ENCODE results near the gene TXN. TPM values are rescaled to one million over a fixed set of nuclear protein-coding genes. Genes with fewer than 3 reads are reported as not detected.

TXN gene
- total and polyA plus RNA-seq, 2 donors (not counting 1 experiment from before 2014, with no cell fraction given): 355 to 700 TPM

DNA sequence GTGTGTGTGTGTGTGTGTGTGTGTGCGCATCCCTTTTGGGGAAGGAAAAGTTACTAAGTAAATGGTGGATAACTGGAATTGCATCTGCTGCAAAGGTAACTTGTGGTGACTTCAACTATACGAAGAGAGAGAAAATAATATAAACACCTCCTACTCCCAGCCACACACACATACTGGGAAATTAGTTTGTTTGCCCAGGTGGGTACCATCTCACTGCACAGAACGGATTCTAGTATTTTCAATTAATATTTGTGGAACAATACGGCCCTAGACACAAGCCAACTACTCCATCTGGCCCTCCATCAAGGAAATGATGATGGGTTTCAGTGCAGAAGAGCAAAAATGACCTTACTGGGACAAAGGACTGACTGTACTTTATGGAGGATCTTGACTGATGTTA, 32.2 kb upstream of the TXN start:
- Histone ChIP-seq H3K27ac (ENCODE audit: insufficient read depth, low read length) (no peak overlapping the region), H3K4me1 (ENCODE audit: control insufficient read depth, extremely low read depth, insufficient read depth, low read length) (no peaks in the 10 kb centered on the region), H3K79me2 (ENCODE audit: control insufficient read depth, insufficient read depth, low read length) (no peaks in the 10 kb centered on the region), H3K36me3 (ENCODE audit: control insufficient read depth, insufficient read depth, low read length) (no peaks in the 10 kb centered on the region), H3K9me3 (ENCODE audit: control insufficient read depth, insufficient read depth, low read depth, low read length) (no peaks in the 10 kb centered on the region), H3K27me3 (ENCODE audit: control insufficient read depth, insufficient read depth, low read length) (no peaks in the 10 kb centered on the region), H3K9ac (ENCODE audit: insufficient read depth, low read length) (no peak overlapping the region), H2AFZ (ENCODE audit: low read length) (no peak overlapping the region), H3K4me3 (replicated peaks in 1 of 4; ENCODE audit: control extremely low read depth in 1 of 4, insufficient read depth in 1 of 4, low read depth in 3 of 4, low read length in 4 of 4) (no peak overlapping the region), H3K4me2 (ENCODE audit: extremely low read depth, insufficient read depth, low read length) (no peak overlapping the region), H4K20me1 (ENCODE audit: control insufficient read depth, extremely low read depth, insufficient read depth, low read length) (no peaks in the 10 kb centered on the region)
- DNase-seq (ENCODE audit: low read depth in 2 of 2): no peak
- TF ChIP-seq CTCF (conservative IDR thresholded peaks at IDR 0.05 in 1 of 2, IDR thresholded peaks at IDR 0.05 in 1 of 2; ENCODE audit: low read depth in 1 of 2, low read length in 2 of 2) (no peak), EZH2 (IDR thresholded peaks at IDR 0.05; ENCODE audit: low read length, missing control alignments) (no peak)

DNA sequence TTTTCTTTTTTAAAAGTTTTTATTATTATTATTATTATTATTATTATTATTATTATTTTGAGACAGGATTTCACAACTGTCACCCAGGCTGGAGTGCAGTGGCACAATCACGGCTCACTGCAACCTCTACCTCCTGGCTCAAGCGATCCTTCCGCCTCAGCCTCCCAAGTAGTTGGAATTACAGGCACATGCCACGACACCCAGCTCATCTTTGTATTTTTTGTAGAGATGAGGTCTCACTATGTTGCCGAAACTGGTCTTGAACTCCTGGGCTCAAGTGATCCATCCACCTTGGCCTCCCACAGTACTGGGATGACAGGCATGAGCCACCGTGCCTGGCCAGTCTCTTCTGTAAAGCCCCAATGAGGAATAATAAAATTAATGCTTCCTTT, 31.0 kb upstream of the TXN start:
- Histone ChIP-seq H3K4me2 (ENCODE audit: extremely low read depth, insufficient read depth, low read length) (no peak overlapping the region), H3K4me3 (replicated peaks in 1 of 4; ENCODE audit: control extremely low read depth in 1 of 4, insufficient read depth in 1 of 4, low read depth in 3 of 4, low read length in 4 of 4) (no peak overlapping the region), H3K79me2 (ENCODE audit: control insufficient read depth, insufficient read depth, low read length) (no peaks in the 10 kb centered on the region), H2AFZ (ENCODE audit: low read length) (no peak overlapping the region), H3K27me3 (ENCODE audit: control insufficient read depth, insufficient read depth, low read length) (no peaks in the 10 kb centered on the region), H3K4me1 (ENCODE audit: control insufficient read depth, extremely low read depth, insufficient read depth, low read length) (no peaks in the 10 kb centered on the region), H4K20me1 (ENCODE audit: control insufficient read depth, extremely low read depth, insufficient read depth, low read length) (no peaks in the 10 kb centered on the region), H3K27ac (ENCODE audit: insufficient read depth, low read length) (no peak overlapping the region), H3K9me3 (ENCODE audit: control insufficient read depth, insufficient read depth, low read depth, low read length) (no peaks in the 10 kb centered on the region), H3K9ac (ENCODE audit: insufficient read depth, low read length) (no peak overlapping the region), H3K36me3 (ENCODE audit: control insufficient read depth, insufficient read depth, low read length) (no peaks in the 10 kb centered on the region)
- no peak for DNase-seq (ENCODE audit: low read depth in 2 of 2)
- TF ChIP-seq CTCF (conservative IDR thresholded peaks at IDR 0.05 in 1 of 2, IDR thresholded peaks at IDR 0.05 in 1 of 2; ENCODE audit: low read depth in 1 of 2, low read length in 2 of 2) (no peak), EZH2 (IDR thresholded peaks at IDR 0.05; ENCODE audit: low read length, missing control alignments) (no peak)

GRCh38 chr9:110284211-110284844, 28.0 kb upstream of the TXN start:
- H3K9ac ChIP-seq (ENCODE audit: insufficient read depth, low read length): no peak overlapping the region
- no peak for DNase-seq (ENCODE audit: low read depth in 2 of 2)
- no peaks in the 10 kb centered on the region for H3K9me3 ChIP-seq (ENCODE audit: control insufficient read depth, insufficient read depth, low read depth, low read length)
- H2AFZ ChIP-seq (ENCODE audit: low read length): no peak overlapping the region
- no peaks in the 10 kb centered on the region for H3K36me3 ChIP-seq (ENCODE audit: control insufficient read depth, insufficient read depth, low read length)
- H3K4me1 ChIP-seq (ENCODE audit: control insufficient read depth, extremely low read depth, insufficient read depth, low read length): no peaks in the 10 kb centered on the region
- no peak for TF ChIP-seq CTCF (conservative IDR thresholded peaks at IDR 0.05 in 1 of 2, IDR thresholded peaks at IDR 0.05 in 1 of 2; ENCODE audit: low read depth in 1 of 2, low read length in 2 of 2)
- TF ChIP-seq EZH2 (IDR thresholded peaks at IDR 0.05; ENCODE audit: low read length, missing control alignments): no peak
- H3K4me2 ChIP-seq (ENCODE audit: extremely low read depth, insufficient read depth, low read length): no peak overlapping the region
- no peaks in the 10 kb centered on the region for H3K27me3 ChIP-seq (ENCODE audit: control insufficient read depth, insufficient read depth, low read length)
- H3K27ac ChIP-seq (ENCODE audit: insufficient read depth, low read length): no peak overlapping the region
- no peaks in the 10 kb centered on the region for H4K20me1 ChIP-seq (ENCODE audit: control insufficient read depth, extremely low read depth, insufficient read depth, low read length)
- no peaks in the 10 kb centered on the region for H3K79me2 ChIP-seq (ENCODE audit: control insufficient read depth, insufficient read depth, low read length)
- no peak overlapping the region for H3K4me3 ChIP-seq (replicated peaks in 1 of 4; ENCODE audit: control extremely low read depth in 1 of 4, insufficient read depth in 1 of 4, low read depth in 3 of 4, low read length in 4 of 4)
